Measurements from ENCODE around the gene SNED1.

GRCh38 chr2:241121008-241121407 is 122.6 kb downstream of the SNED1 start:
- TF ChIP-seq, protein P1, sequence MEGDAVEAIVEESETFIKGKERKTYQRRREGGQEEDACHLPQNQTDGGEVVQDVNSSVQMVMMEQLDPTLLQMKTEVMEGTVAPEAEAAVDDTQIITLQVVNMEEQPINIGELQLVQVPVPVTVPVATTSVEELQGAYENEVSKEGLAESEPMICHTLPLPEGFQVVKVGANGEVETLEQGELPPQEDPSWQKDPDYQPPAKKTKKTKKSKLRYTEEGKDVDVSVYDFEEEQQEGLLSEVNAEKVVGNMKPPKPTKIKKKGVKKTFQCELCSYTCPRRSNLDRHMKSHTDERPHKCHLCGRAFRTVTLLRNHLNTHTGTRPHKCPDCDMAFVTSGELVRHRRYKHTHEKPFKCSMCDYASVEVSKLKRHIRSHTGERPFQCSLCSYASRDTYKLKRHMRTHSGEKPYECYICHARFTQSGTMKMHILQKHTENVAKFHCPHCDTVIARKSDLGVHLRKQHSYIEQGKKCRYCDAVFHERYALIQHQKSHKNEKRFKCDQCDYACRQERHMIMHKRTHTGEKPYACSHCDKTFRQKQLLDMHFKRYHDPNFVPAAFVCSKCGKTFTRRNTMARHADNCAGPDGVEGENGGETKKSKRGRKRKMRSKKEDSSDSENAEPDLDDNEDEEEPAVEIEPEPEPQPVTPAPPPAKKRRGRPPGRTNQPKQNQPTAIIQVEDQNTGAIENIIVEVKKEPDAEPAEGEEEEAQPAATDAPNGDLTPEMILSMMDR (IDR thresholded peaks at IDR 0.05) = no peak
- no peak for TF ChIP-seq EZH2 (IDR thresholded peaks at IDR 0.05)
- no peak for TF ChIP-seq EZH2phosphoT487 (IDR thresholded peaks at IDR 0.05)
